C1 segment of cervical spinal cord (tissue), 14 donors: ENCODE measurements around the gene CIPC.

Source experiments
- DNase-seq, 14 donors: peaks; one replicate each; lab custom pipeline; 2025; lab: John Stamatoyannopoulos, UW

CIPC gene

DNA sequence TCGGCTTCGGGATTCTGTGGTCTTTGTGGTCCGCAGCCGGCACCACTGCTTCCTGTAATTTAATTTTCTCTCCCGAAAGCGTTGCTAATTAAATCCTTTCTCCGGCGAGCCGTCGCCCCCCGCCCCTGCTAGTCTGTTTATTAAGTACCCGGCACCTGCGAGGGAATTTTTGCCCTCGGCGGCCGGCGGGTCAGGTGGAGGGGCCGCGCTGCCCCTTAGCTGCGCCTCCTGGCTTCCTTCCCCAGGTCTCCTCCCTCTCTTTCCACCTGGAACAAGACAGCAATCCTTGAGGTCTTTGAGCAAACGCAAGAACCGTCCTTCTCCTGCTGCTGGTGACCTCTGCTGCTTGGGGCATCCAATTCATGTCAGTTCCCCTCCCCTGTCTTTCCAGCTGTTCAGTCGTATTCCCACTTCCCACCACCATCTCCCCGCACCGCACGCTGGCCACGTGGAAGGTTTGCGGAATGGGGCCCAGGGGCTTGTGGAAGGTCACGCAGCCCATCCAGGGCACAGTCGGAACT lies 27.3 kb downstream of the CIPC start:
- DNase-seq: no peak

DNA sequence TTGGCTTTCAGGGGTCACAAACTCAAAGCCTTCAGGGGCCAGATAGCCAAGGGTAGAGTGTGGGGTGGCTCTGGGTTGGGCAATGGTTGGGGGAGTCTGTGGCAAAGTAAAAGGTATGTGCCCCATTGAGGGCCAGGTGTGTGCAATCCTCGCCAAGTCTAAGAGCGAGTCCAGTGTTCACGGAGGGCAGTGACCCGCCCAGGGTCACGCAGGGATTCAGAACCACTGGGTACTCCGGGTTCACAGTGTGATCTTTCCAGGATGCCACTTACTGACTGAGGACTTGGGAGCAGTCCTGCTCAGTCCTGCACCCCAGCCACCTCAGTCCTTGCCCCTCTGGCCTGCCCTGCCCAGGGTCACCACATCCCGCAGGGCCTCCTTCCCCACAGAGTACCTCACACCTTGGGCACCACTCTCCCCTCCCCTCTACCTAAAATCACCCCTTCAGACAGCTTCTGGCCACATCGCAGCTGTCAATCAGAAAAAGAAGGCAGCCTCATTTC lies 27.8 kb downstream of the CIPC start:
- no peak for DNase-seq

DNA sequence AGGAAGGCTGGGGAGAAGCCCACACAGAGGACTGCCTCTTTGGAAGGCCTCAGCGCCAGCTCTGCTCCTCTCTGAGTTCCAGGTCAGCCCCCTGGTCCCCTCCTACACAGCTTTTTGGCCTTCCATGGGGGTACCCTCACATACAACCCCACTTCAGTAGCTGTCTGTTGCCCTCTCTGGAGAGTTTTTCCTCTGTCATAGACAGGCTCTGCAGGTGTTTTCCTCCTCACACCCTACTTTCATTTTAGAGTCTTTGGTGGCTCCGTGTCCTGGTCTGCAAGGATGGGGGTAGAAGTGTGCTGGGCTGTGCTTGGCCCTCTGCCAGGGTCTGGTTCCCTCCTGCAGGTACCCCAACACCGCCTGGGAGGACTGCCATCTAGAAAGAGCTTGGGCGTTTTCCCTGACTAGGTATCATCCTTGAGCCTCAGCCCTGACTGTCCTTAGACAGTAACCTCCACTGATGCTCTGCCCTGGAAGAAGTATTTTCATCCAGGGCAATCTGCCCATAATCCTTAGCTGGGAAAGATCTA lies 28.5 kb downstream of the CIPC start:
- no peak for DNase-seq

DNA sequence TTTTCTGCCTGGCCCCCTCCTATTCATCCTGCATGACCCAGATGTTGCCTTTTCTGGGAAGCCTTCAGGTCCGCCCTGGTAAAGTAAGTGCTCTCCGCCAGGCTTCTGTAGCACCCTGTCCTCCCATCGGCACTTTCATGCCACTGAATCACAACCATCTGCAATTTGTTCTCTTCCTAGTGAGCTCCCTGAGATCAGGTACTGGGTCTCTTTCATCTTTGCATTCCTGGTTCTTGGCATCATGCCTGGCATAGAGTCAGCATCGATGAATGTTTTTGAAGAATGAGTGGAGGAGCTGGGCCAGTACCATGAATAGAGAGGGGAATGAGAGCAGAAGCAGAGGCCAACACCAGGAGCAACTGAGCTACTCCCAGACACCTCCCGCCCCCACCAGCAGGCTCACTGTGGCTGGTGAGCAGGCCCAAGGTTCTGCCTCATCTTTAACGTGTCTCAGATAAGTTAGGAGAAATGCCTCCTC lies 30.4 kb downstream of the CIPC start:
- no peak for DNase-seq

DNA sequence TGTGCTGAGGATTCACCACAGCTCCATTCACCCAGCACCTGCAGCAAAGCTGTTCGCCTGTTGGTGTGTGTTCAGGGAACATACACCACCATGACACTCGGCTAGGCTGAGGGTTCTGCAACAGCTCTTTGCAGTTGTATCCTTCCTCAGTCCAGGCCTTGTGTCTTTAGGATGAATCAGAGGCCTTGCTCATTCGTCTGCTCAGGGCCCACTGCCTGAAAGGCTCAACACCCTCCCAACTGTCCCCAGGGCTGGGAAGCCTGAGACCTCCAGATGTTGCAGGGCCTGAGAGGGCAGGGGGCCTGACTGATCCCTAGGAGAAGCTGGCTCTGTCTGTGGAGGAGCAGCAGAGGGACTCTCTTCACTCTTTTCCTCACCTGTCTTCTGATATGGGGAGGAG lies 32.3 kb downstream of the CIPC start:
- no peak for DNase-seq

DNA sequence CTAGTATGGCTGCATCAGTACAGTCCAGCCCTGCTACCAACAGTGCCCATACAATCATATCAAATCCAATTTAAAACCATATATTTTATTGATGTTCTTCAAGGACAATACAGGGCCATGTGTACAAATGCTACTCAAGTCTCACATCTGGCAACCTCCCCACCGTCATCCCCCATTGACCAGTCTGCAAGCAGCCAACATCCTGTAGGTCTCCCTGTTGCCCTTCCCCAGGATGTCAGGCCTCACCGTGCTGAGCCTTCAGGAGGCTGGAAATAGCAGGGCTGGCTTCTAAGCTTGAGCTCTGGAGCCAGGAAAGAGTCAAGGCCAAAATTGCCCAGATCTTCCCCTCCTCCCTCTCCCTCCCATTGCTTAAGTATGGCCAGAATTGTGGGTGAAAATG lies 33.1 kb downstream of the CIPC start:
- DNase-seq: no peak

DNA sequence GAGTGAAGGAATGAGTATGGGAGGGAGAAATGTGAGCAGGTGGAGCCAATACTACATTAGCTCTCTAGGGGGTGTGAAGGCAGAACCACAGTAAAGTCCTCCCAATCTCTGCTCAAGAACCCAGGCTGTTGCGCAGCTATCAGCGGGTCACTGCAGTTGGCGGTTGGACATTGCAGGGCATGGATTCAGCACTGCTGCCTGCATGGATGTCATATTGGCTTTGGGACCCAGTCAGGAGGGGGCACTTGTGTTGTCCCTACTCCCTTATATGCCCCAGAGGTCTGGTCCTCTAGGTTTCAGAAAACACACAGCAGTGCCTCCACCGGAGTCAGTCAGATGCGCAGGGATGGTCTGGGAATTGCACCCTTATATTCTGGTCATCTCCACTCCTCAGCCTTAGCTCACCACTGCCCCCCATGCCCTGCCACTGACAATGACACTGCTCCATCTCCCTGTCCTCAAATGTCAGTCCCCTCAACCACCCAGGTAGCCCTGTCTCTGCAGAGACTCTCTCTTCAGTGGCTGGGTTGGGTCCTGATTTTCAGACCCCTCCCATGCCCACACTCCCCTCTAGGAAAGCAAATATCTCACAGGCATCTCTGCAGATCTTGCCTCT lies 33.9 kb downstream of the CIPC start:
- peak in 1 of 14 donors; percentile 53 for DNase-seq

DNA sequence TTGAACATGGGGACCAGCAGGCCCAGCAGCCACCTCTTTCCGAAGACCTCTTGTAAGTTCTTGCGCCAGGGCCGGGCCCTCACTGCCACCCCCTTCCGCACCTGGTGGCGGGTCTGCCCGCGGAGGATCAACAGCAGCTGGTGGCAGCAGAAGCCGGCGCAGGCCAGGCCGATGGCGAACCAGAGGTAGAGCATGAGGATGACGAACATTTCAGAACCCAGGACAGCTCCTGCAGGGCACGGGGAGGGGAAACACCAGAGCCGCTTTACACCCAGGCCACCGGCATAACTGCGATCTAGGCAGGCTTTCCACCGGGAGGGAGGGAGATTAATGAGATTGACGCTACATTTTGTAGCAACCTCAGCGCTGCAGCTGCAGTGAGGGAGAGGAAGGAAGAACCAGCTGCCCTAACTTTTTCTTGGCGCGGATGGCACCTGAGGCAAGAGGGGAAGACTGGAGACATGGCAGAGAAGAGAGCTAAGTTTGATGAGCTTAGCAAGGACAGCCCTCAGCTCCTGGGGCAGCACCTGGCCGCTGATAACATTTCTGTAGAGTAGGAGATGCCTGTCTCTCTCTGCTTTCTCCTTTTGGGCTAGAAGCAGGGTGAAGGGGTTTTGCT lies 35.8 kb downstream of the CIPC start:
- no peak for DNase-seq

DNA sequence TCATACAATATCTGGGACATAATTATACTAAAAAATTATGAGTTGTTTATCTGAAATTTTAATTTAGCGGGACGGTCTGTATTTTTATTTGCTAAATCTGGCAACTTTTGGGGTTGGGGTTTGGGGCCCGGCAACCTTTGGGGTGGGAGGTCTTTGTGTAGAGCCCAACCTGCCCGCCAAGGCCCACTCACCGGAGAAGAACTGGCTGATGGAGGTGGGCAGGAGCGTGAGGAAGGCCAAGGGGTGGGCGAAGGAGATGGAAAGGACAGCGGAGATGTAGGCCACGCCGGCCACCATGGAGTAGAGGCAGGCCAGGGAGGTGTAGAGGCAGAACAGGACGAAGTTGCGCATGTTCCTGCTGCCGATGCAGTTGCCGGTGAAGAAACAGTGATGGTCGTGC lies 41.0 kb downstream of the CIPC start:
- no peak for DNase-seq

DNA sequence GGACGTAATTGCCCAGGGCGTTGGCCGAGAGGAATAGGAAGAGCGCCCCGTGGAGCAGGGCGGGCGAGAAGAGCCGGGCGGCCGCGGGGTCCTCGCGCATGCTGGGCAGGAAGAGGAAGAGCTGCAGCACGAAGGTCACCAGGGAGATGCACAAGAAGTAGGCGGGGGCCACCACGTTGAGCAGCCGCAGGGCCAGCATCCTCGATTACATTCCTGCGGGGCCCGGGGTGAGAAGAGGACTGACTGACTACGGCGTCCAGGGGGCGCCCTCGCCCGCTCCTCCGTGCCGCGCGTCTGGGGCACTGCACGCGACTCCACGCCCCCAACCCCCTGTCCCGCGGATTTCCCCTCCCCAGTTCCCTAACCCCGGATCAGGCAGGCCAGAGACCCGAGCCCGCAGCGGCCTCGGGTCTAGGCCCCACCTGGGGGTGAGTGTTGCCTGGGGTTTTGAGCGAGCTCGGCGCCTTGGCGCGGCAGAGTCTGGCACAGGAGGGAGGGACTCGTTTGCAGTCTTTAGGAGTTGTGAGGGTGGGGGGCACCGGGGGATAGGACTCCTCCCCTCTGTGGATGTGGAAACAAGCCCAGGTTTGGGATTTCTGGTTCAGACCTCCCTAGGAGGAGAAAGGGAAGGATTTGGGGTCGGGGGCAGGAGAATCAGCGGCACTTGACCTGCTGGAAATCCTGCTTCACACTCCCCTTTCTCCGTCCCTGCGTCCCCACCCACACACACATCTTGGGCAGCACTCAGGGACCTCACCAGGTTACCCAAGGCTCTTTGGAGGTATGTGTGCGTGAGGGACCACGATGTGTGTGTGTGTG lies 41.7 kb downstream of the CIPC start:
- peak in 3 of 14 donors; percentile 8 to 34 (median 13) for DNase-seq

DNA sequence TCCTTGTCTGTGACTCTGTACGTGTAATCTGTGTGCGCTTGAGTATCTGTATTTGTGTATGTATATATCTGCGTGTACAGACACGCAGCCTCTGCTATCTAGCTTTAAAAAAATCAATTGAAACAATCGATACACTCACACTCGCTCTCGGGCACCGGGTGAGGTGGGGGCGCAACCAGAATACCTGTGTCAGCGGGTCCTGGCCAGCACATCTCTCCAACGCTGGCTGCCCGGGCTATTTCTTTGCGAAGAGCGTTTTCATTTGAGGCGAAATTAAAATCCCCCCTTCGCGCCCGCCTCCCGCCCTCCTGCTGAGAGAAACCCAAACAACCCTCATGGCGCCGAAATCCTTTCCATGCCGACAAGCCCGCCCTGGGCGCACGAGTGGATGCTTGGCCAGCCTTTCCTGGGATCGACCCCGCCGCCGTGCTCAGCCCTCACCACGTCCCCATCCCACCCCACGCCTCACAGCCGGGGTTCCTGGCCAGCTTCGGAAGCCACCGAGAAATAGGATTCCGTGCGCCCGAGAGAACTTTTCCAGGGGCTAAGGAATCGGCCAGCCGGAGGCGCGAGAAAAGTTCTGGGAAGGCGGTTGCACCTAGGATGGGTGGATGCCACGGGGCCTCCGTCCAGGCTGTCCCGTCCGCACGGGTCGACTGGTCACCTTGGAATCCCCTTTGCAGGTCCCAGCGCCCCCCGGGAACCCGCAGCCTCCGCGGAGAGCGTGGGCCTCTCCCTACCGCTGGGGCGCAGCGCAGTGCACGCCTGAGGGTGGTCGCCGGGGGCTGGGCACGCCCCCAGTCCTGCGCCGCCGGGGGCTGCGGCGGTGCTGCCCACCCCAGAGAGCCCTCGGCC lies 42.5 kb downstream of the CIPC start:
- DNase-seq: no peak

DNA sequence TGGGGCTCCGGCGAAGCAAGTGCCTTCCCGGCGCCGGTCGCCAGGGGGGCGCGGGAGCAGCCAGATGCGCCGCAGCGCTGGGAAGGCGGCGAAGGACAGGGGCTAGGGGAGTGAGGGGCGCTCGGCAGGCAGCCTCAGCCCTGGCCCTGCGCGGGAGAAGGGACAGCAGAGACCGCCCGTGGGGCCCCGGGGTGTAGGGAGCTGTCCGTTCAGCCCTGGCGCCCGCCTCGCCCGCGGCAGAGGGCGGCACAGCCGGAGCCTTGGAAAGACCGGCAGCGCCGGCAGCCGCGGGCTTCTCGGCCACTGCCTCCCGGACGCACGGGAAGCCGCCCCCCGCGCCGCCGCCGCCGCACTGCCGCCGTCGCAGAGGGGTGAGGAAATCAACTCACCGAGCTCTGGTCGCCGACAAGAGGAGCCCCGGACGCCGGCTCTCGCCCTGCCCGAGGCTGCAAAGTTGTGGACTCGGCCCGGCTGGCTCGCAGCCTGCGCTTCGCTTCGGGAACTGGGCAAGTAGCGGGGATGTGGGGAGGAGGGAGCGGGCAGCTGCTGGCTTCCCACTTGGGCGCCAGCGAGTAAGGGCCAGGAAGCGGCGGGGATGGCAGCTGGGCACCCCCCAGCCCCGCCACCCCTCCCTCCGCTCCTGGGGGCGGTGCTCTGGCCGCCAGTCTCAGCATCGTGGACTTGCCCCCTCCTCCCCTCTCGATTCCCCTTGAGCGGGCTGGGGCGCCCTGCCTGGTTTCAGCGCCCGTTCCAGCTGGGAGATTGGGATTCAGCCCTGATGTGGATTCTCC lies 43.4 kb downstream of the CIPC start, which contains the start of gene ZDHHC22:
TSS of gene ZDHHC22 (minus strand) at position 578 of the 791 bp plus-strand sequence. CDS start 2,053 bp downstream, outside the sequence.
- DNase-seq: peak in 7 of 14 donors; percentile 10 to 60 (median 34)

DNA sequence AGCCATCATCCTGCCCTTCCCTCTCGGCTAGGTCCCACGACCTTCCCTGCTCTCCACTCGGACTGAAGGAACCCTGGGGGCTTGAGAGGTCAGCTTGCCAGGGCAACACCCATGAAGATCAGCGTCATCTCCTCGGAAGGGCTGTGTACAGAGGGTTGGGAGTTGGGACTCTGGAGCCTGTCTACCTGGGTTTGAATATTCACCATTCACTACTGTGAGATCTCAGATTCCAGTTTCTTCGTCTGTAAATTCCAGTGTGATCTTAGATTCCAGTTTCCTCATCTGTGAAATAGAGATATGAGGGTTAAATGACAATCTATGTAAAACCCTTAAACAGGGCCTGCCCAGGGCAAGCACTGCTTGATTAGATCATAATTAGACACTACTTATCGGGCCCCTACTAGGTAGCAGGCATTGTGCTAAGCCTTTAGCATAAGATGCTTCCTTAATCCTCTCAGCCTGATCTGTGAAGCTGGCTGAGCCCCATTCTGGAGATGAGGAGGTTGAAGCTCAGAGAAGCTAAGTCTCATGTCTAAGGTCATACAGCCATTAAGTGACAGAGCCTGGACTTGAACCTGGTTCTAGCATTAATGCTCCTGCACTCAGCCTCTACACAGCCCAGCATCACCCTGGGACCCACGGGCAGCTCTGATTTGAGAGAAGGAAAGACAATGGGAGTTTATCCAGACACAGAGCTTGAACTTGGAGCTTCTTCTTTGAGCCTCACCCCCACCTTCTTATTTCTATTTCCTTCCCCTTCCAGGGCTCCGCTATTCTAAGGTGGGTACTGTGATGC lies 44.1 kb downstream of the CIPC start:
- DNase-seq: no peak

DNA sequence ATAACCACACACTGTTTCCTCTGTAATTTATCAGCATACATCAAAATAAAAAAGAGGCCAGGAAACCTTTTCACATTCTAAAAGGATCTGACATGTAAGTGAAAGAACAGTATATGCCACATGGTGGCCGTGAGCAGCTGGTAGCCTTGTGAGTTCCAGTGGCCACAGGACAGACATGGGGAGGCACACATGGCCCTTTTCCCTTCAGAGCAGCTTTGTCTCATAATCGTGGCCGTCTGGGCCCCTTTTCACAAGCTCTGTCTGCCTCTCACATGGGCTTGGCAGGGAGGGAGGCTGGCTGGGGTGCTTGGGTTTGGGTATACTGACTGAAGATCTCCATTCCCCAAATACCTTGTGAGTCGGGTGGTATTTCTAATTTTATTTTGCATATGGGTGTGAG lies 45.0 kb downstream of the CIPC start:
- DNase-seq: peak in 1 of 14 donors; percentile 69

DNA sequence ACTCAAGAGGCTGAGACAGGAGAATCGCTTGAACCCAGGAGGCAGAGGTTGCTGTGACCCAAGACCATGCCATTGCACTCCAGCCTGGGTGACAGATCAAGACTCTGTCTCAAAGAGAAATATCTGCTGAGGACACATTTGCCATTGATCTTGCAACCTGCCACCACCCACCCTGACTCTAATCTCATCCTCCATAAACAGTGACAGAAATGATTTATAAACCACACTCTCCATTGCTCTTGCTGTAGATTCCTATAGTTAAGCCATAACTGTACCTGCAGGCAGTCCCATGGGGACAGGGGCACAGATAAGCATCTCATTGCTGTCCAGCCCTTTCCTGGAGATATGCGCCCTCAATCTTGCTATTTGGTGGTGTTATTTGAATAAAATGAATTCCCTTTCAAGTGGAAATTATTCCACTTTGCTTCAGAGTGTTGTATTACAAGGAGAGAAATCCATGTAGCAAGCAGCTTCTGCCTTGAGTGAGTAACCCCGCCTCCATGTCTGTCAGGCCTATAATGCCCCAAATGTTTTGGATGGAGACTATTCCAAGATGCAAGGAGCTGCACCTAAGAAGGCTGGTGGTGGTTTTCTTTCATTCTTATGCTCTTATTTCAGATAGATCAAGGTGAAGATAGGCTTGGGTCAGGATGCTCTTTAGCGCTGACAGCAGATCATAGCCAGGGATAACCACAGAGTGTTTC lies 46.5 kb downstream of the CIPC start:
- peak in 1 of 14 donors; percentile 42 for DNase-seq

DNA sequence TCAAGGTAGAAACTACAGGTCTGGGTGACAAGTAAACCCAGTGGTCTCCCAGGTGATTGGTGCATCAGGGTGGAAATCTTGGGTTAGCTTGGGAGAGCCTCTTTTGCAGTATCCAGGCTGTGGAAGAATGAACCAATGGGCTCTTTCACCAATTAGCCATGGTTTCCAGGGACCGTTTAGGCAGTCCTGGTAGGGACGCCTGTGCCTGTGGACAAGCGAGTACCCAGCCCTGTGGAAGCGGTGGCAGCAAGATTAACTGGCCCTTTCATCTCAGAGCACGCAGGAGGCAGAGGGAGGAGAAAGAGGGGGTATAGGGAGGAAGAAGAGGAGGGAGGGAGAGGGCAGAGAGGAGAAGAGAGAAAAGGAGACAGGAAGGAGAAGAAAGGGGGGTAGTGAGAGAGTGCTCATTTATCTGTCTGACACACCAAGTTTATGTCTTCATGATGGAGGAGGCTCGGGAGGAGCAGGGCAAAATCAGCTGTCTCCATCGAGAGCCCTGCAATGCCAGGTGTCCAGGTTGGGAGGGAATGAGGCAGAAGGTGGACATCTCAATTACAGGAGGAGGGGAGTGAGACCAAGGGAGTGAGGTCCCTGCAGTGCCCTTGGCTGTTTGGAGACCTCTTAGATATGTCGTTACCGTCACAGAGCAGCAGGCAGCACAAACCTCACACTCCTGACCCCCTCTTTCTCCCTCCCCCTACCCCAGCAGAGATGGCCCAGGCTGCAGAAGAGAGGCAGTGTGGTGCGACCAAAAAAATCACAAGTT lies 48.1 kb downstream of the CIPC start:
- DNase-seq: peak in 1 of 14 donors; percentile 46

DNA sequence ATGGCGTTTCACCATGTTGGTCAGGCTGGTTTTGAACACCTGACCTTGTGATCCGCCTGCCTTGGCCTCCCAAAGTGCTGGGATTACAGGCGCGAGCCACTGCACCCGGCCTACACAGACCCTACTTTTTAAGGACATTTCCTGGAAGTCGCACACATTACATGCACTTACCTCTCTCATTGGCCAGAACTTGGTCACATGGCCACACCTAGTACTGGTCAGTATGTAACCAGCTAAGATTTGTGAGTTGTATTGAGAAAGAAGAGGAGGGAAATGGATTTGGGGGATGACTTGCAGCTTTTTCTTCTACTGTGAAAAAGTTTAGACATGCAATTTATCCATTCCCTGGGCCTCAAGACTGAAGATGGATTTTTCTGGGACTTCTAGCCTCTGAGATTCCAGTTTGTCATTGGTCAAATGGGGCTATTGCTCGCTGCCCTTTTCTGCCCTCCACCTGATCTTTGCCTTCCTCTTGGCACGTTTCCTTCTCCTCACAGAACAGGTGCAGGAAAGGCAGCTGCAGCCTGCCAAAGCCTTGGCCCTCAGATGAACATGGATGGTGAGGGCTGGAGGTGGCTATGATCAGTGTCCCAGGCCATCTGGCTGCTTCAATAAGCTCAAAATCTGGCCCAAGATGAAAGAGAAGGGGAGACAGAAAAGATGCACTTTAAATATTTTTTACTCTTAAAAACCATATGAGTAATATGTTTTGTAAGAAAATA lies 50.6 kb downstream of the CIPC start:
- peak in 1 of 14 donors; percentile 87 for DNase-seq
